NCI-H146 treated with DMSO at 0.1 percent for 48 hours (cell line): ENCODE data around the gene SLC5A6.
"Not testable (repeated sequence)": the region's sequence is repeated elsewhere in the genome, so short reads cannot be mapped to it uniquely, and the experiment has no call there.

Experiments
- DNase-seq: peaks from one replicate; lab custom pipeline; 2025; ENCODE audit not compliant: unreplicated experiment; lab: John Stamatoyannopoulos, UW

The SLC5A6 gene

GRCh38 chr2:27177441-27178351 lies 34.4 kb downstream of the SLC5A6 start:
- no peak for DNase-seq

- DNase-seq, result not testable (repeated sequence)
Observed at GRCh38 chr2:27175781-27176180, 36.3 kb downstream of the SLC5A6 start.

GRCh38 chr2:27175330-27175729 lies 36.7 kb downstream of the SLC5A6 start:
- no peak for DNase-seq

- DNase-seq, result no peak
Observed at GRCh38 chr2:27174638-27175037, 37.4 kb downstream of the SLC5A6 start.

- DNase-seq, result no peak
Observed at GRCh38 chr2:27171351-27171848, 40.7 kb downstream of the SLC5A6 start.

- no peak for DNase-seq
Observed at GRCh38 chr2:27170581-27171337, 41.3 kb downstream of the SLC5A6 start.

GRCh38 chr2:27164960-27165763 lies 46.9 kb downstream of the SLC5A6 start:
- no peak for DNase-seq

GRCh38 chr2:27162151-27163121 lies 49.6 kb downstream of the SLC5A6 start:
- DNase-seq, result no peak

GRCh38 chr2:27160191-27160590 lies 51.9 kb downstream of the SLC5A6 start:
- no peak for DNase-seq

- no peak for DNase-seq
Observed at GRCh38 chr2:27159271-27159670, 52.8 kb downstream of the SLC5A6 start.

GRCh38 chr2:27158468-27158867 lies 53.6 kb downstream of the SLC5A6 start:
- no peak for DNase-seq

- no peak for DNase-seq
Observed at GRCh38 chr2:27155069-27155520, 57.0 kb downstream of the SLC5A6 start.

- DNase-seq, result no peak
Observed at GRCh38 chr2:27154488-27154887, 57.6 kb downstream of the SLC5A6 start.

- DNase-seq, result peak; percentile 36
Observed at GRCh38 chr2:27152796-27153464, 59.1 kb downstream of the SLC5A6 start.

GRCh38 chr2:27152102-27152795 lies 59.8 kb downstream of the SLC5A6 start:
- DNase-seq, result peak; percentile 1

- DNase-seq, result no peak
Observed at GRCh38 chr2:27150639-27151230, 61.3 kb downstream of the SLC5A6 start.
